ENCODE data around the gene SLC12A8. TPM values are rescaled to one million over a fixed set of nuclear protein-coding genes. Genes with fewer than 3 reads are reported as not detected.
A peak's percentile ranks its signal among the peaks of the same experiment; 100 is the strongest.

SLC12A8 gene
- total and polyA plus RNA-seq, 2 experiments from 2014 or later, result 6.9 to 15.9 TPM

DNA sequence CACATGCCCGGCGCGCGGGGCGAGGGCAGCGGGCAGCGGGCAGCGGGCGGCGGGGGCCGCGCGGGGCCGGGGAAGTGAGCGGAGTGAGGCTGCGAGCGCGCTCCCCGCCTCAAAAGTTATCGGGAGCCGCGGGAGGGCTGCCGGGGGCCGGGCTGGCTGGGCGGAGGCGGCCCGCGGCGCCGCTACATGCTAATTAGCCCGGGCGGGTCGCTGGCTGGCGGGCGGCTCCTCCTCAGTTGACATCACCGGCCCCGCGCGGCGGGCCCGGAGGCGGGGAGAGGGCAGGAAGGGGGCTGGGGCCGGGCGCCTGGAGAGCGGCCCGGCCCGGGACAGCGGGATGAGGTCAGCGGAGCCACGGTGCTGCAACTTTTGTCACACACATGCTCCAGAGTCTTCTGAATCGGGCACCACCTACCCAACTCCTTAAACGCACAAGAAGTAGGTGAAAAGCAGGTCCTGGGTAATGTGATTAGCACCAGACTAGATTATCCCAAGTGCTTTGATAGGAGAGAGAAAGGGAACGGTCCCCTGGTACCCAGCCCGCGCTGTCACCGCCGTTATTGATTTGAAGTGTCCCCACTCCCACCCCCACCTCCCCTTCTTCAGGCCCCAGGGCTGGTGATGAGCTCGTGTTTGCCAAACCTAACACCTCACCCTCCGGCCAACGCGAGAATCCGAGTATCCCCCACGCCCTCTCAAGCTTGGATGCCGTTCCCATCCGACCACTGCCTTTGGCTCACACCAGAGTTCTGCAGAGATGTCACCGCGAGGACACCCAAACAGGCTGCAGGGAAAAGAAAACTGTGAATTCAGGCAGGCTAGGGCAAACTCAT lies 156.4 kb downstream of the SLC12A8 start, which contains the start of gene HEG1:
HEG1 (minus strand) TSS at position 85 of the 833 bp plus-strand sequence. CDS start 107 bp downstream, outside the sequence.
- Histone ChIP-seq H3K4me1 (ENCODE audit: insufficient read depth) (peaks cover 49% of the 10 kb centered on the region), H4K20me1 (replicated peaks; ENCODE audit: insufficient read depth) (no peaks in the 10 kb centered on the region), H3K36me3 (ENCODE audit: insufficient read depth) (no peaks in the 10 kb centered on the region; the same call in 1 of the 2 replicates), H3K27ac (ENCODE audit: low read depth) (no peak within 1 kb of the TSS), H3F3A (replicated peaks; ENCODE audit: low read depth) (peaks cover 20% of the 10 kb centered on the region), H3K4me3 (peak within 1 kb of the TSS; percentile 80), H3K27me3 (ENCODE audit: insufficient read depth) (peaks cover 44% of the 10 kb centered on the region), H3K79me2 (replicated peaks; ENCODE audit: insufficient read depth) (no peaks in the 10 kb centered on the region; the same call in 1 of the 2 replicates), H2AFZ (peak within 1 kb of the TSS; percentile 97), H3K9me2 (ENCODE audit: insufficient read depth) (no peaks in the 10 kb centered on the region), H3K4me2 (peak within 1 kb of the TSS; percentile 96)
- TF ChIP-seq EZH2phosphoT487 (IDR thresholded peaks at IDR 0.05; ENCODE audit: unreplicated experiment) (no peak), ZNF462 (CRISPR knock-in tag; IDR thresholded peaks at IDR 0.05) (no peak), NANOG (IDR thresholded peaks at IDR 0.05; ENCODE audit: borderline replicate concordance) (no peak), JUNB (IDR thresholded peaks at IDR 0.05; ENCODE audit: unreplicated experiment) (no peak), REST (IDR thresholded peaks at IDR 0.05; ENCODE audit: unreplicated experiment) (no peak), POLR2AphosphoS5 (IDR thresholded peaks at IDR 0.05; ENCODE audit: low read depth) (0 out of 2 replicates have a peak, but pooled peaks have one; percentile 21), STAT1 (IDR thresholded peaks at IDR 0.05; ENCODE audit: unreplicated experiment) (no peak), ZNF114 (CRISPR knock-in tag; IDR thresholded peaks at IDR 0.05) (no peak), CTCF (conservative IDR thresholded peaks at IDR 0.05; ENCODE audit: low read depth in 2 of 2) (no peak), CREB1 (CRISPR knock-in tag; IDR thresholded peaks at IDR 0.05; ENCODE audit: low read depth) (no peak), EZH2 (IDR thresholded peaks at IDR 0.05; ENCODE audit: low read depth, unreplicated experiment) (peak; percentile 42), ZNF331 (CRISPR knock-in tag; IDR thresholded peaks at IDR 0.05; ENCODE audit: low read depth) (no peak)
- TF ChIP-seq, protein P1, sequence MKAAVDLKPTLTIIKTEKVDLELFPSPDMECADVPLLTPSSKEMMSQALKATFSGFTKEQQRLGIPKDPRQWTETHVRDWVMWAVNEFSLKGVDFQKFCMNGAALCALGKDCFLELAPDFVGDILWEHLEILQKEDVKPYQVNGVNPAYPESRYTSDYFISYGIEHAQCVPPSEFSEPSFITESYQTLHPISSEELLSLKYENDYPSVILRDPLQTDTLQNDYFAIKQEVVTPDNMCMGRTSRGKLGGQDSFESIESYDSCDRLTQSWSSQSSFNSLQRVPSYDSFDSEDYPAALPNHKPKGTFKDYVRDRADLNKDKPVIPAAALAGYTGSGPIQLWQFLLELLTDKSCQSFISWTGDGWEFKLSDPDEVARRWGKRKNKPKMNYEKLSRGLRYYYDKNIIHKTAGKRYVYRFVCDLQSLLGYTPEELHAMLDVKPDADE (IDR thresholded peaks at IDR 0.05), result no peak
- Mint-ChIP-seq H3K9me3 (no peaks in the 10 kb centered on the region; the same call in 2 of the 3 replicates), H3K4me3 (peak within 1 kb of the TSS; percentile 75), H3K4me1 (peaks cover 59% of the 10 kb centered on the region), H3K27ac (no peak within 1 kb of the TSS), H3K36me3 (ENCODE audit: low read depth) (no peaks in the 10 kb centered on the region; the same call in 2 of the 3 replicates), H3K27me3 (ENCODE audit: insufficient read depth, low read depth, poor library complexity) (peaks cover 44% of the 10 kb centered on the region)
- ATAC-seq (peak; percentile 68), DNase-seq (ENCODE audit: low spot score) (peak; percentile 89)
